Spleen (tissue), 7 donors: ENCODE data around the gene PSMD14.

Source experiments
- POLR2A ChIP-seq, 3 donors: fragments of 450-650 bp; IDR thresholded peaks; one replicate each; pipeline ENCODE4 v1.5.1; 2017; ENCODE audit warnings: antibody characterized with exemption in 3 of 3, mild to moderate bottlenecking in 1 of 3
- TF ChIP-seq, protein P1 (sequence below), 11 experiments: fragments of 200-600 bp in 7 of 11; fragments of 450-650 bp in 4 of 11; sonication (generic) in 4 of 11; IDR thresholded peaks in 8 of 11; conservative IDR thresholded peaks in 3 of 11; 1 replicate in 7 of 11; 2 replicates in 4 of 11; pipeline versions ENCODE4 v1.4.0 to v1.8.0; 2016 to 2021; ENCODE audit warnings: antibody characterized with exemption in 11 of 11, inconsistent platforms in 4 of 11, mild to moderate bottlenecking in 1 of 11
- donor health status: DM: no; HTN: no; CAD: no; lungs with moderate emphysema.
- donor health status: DM: no; HTN: no; CAD: no.
- donor health status: DM: no; HTN: no; CAD: no.

DNA sequence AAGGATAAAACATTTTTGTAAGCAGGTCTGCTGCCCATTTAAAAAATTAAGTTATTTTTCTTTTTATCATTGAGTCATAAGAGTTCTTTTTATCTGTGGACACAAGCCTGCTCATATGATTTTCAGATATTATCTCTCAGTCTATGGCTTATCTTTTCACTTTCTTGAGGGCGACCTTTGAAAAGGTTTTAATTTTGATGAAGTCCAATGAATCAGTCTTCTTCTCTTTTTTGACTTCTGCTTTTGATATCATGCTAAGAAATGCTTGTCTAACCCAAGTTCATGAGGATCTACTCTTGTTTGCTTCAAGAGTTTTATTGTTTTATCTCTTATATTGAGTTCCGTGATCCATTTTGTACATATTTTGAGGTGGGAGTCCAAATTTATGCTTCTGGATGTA is 36.5 kb downstream of the PSMD14 start:
- TF ChIP-seq, protein P1, sequence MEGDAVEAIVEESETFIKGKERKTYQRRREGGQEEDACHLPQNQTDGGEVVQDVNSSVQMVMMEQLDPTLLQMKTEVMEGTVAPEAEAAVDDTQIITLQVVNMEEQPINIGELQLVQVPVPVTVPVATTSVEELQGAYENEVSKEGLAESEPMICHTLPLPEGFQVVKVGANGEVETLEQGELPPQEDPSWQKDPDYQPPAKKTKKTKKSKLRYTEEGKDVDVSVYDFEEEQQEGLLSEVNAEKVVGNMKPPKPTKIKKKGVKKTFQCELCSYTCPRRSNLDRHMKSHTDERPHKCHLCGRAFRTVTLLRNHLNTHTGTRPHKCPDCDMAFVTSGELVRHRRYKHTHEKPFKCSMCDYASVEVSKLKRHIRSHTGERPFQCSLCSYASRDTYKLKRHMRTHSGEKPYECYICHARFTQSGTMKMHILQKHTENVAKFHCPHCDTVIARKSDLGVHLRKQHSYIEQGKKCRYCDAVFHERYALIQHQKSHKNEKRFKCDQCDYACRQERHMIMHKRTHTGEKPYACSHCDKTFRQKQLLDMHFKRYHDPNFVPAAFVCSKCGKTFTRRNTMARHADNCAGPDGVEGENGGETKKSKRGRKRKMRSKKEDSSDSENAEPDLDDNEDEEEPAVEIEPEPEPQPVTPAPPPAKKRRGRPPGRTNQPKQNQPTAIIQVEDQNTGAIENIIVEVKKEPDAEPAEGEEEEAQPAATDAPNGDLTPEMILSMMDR (IDR thresholded peaks at IDR 0.05 in 8 of 11, conservative IDR thresholded peaks at IDR 0.05 in 3 of 11), result no peak
- no peak for TF ChIP-seq POLR2A (IDR thresholded peaks at IDR 0.05)
